B cell (primary cell): ENCODE measurements around the gene GTF2A1.

Source experiments
- CTCF ChIP-seq: fragments of 200-600 bp; IDR thresholded peaks from one replicate; pipeline ENCODE4 v1.8.0; 2022; ENCODE audit warnings: antibody characterized with exemption, mild to moderate bottlenecking
- EZH2 ChIP-seq: IDR thresholded peaks from 2 replicates; pipeline ENCODE4 v1.6.1; 2012; ENCODE audit warnings: borderline replicate concordance, low read depth, mild to moderate bottlenecking, moderate library complexity, low read length; ENCODE audit not compliant: insufficient read depth, poor library complexity, severe bottlenecking

- TF ChIP-seq CTCF (no peak), EZH2 (no peak)
Observed at GRCh38 chr14:81129242-81129641, 91.5 kb downstream of the GTF2A1 start.
